GM23338 (cell line): ENCODE results near the gene EMC9. TPM values are rescaled to one million over a fixed set of nuclear protein-coding genes. Genes with fewer than 3 reads are reported as not detected.

Experiments used
- ATAC-seq: fragments of 200-7000 bp; cut with Tn5 transposase; 3 replicates; pipeline ENCODE4 v1.9.1; 2020
- DNase-seq: peaks from one replicate; pipeline ENCODE4 v3.0.0-alpha.2; 2015; ENCODE audit warnings: low spot score
- H2AFZ ChIP-seq: fragments of 200-600 bp; sonication (generic); 2 replicates; pipeline ENCODE4 v1.8.0; 2016; ENCODE audit warnings: antibody characterized with exemption, mild to moderate bottlenecking, moderate library complexity
- H3F3A ChIP-seq: fragments of 200-600 bp; sonication (generic); replicated peaks from 2 replicates; pipeline ENCODE4 v1.8.0; 2017; ENCODE audit warnings: antibody characterized with exemption, mixed run types, low read depth
- H3K27ac ChIP-seq: fragments of 200-600 bp; sonication (generic); 2 replicates; pipeline ENCODE4 v1.6.1; 2016; ENCODE audit warnings: low read depth
- H3K27me3 ChIP-seq: fragments of 200-600 bp; sonication (generic); 2 replicates; pipeline ENCODE4 v1.8.0; 2016; ENCODE audit warnings: mild to moderate bottlenecking, mixed run types, moderate library complexity; ENCODE audit not compliant: insufficient read depth
- H3K36me3 ChIP-seq: fragments of 200-600 bp; sonication (generic); 2 replicates; pipeline ENCODE4 v1.8.0; 2016; ENCODE audit warnings: mild to moderate bottlenecking; ENCODE audit not compliant: insufficient read depth
- H3K4me1 ChIP-seq: fragments of 200-600 bp; sonication (generic); 2 replicates; pipeline ENCODE4 v1.8.0; 2016; ENCODE audit warnings: mild to moderate bottlenecking, moderate library complexity; ENCODE audit not compliant: insufficient read depth
- H3K4me2 ChIP-seq: fragments of 200-600 bp; sonication (generic); 2 replicates; pipeline ENCODE4 v1.7.1; 2017; ENCODE audit warnings: mixed run types
- H3K4me3 ChIP-seq: fragments of 200-600 bp; sonication (generic); 2 replicates; pipeline ENCODE4 v1.6.1; 2016; ENCODE audit warnings: mixed run types
- H3K79me2 ChIP-seq: fragments of 200-600 bp; sonication (generic); replicated peaks from 2 replicates; pipeline ENCODE4 v1.8.0; 2017; ENCODE audit warnings: mild to moderate bottlenecking; ENCODE audit not compliant: insufficient read depth
- H3K9me2 ChIP-seq: fragments of 200-600 bp; sonication (generic); 2 replicates; pipeline ENCODE4 v1.8.0; 2017; ENCODE audit not compliant: insufficient read depth
- H4K20me1 ChIP-seq: fragments of 200-600 bp; sonication (generic); replicated peaks from 2 replicates; pipeline ENCODE4 v1.8.0; 2017; ENCODE audit warnings: mild to moderate bottlenecking; ENCODE audit not compliant: insufficient read depth
- H3K27ac Mint-ChIP-seq: 2 replicates; pipeline ENCODE4 v1.8.0; 2020; ENCODE audit warnings: inconsistent platforms, mild to moderate bottlenecking, moderate library complexity, mixed read lengths
- H3K27me3 Mint-ChIP-seq: 3 replicates; pipeline ENCODE4 v1.8.0; 2022; ENCODE audit warnings: low read depth, mild to moderate bottlenecking, moderate library complexity, mixed read lengths, inconsistent platforms; ENCODE audit not compliant: insufficient read depth, poor library complexity
- H3K36me3 Mint-ChIP-seq: 3 replicates; pipeline ENCODE4 v1.8.0; 2021; ENCODE audit warnings: low read depth, mild to moderate bottlenecking, inconsistent platforms, moderate library complexity, mixed read lengths
- H3K4me1 Mint-ChIP-seq: 3 replicates; pipeline ENCODE4 v1.8.0; 2020; ENCODE audit warnings: mild to moderate bottlenecking, inconsistent platforms, mixed read lengths
- H3K4me3 Mint-ChIP-seq: 3 replicates; pipeline ENCODE4 v1.8.0; 2021; ENCODE audit warnings: moderate library complexity, mild to moderate bottlenecking, inconsistent platforms, mixed read lengths
- H3K9me3 Mint-ChIP-seq: 3 replicates; pipeline ENCODE4 v1.8.0; 2020; ENCODE audit warnings: moderate library complexity, mild to moderate bottlenecking, inconsistent platforms, mixed read lengths
- CREB1 ChIP-seq: fragments of 250-450 bp; sonication (Bioruptor Pico); IDR thresholded peaks from 2 replicates; pipeline ENCODE4 v1.5.0; 2020; ENCODE audit warnings: low read depth, mild to moderate bottlenecking, moderate library complexity
- ETS1 ChIP-seq: IDR thresholded peaks from 2 replicates; pipeline ENCODE4 v1.6.1; 2016; ENCODE audit warnings: antibody characterized with exemption
- EZH2 ChIP-seq: fragments of 200-600 bp; sonication (generic); IDR thresholded peaks from one replicate; pipeline ENCODE4 v1.8.0; 2017; ENCODE audit warnings: antibody characterized with exemption, mild to moderate bottlenecking, low read depth; ENCODE audit not compliant: unreplicated experiment
- EZH2phosphoT487 ChIP-seq: fragments of 200-600 bp; sonication (generic); IDR thresholded peaks from one replicate; pipeline ENCODE4 v1.8.1; 2018; ENCODE audit warnings: antibody characterized with exemption; ENCODE audit not compliant: unreplicated experiment
- JUNB ChIP-seq: IDR thresholded peaks from one replicate; pipeline ENCODE4 v1.6.1; 2016; ENCODE audit warnings: antibody characterized with exemption; ENCODE audit not compliant: unreplicated experiment
- NANOG ChIP-seq: IDR thresholded peaks from 2 replicates; pipeline ENCODE4 v1.6.1; 2016; ENCODE audit warnings: antibody characterized with exemption, borderline replicate concordance
- POLR2AphosphoS5 ChIP-seq: IDR thresholded peaks from 2 replicates; pipeline ENCODE4 v1.6.1; 2016; ENCODE audit warnings: antibody characterized with exemption, low read depth
- STAT1 ChIP-seq: IDR thresholded peaks from one replicate; pipeline ENCODE4 v1.6.1; 2016; ENCODE audit warnings: antibody characterized with exemption; ENCODE audit not compliant: unreplicated experiment
- ZNF114 ChIP-seq: fragments of 250-450 bp; sonication (Bioruptor Pico); IDR thresholded peaks from 2 replicates; pipeline ENCODE4 v1.5.0; 2020; ENCODE audit warnings: mild to moderate bottlenecking, moderate library complexity
- polyA plus RNA-seq: library from polyadenylated mRNA; unstranded; fragments of >200 nt; fragmentation: Nextera tagmentation; extraction: Ambion mirVana; gene quantifications from 2 replicates; pipeline ENCODE4 v1.2.1, GENCODE V29; 2016
- total RNA-seq: library from RNA; depleted of rRNA; stranded (reverse); fragments of >200 nt; shearing (Covaris generic); gene quantifications from 2 replicates; pipeline ENCODE4 v1.2.3, GENCODE V29; 2014
- TF ChIP-seq, protein P1 (sequence below): fragments of 250-450 bp; sonication (Bioruptor Pico); IDR thresholded peaks from 2 replicates; pipeline ENCODE4 v1.5.0; 2020; ENCODE audit warnings: mild to moderate bottlenecking, moderate library complexity

Gene EMC9
- total and polyA plus RNA-seq, 2 experiments from 2014 or later = 30.0 to 64.2 TPM

DNA sequence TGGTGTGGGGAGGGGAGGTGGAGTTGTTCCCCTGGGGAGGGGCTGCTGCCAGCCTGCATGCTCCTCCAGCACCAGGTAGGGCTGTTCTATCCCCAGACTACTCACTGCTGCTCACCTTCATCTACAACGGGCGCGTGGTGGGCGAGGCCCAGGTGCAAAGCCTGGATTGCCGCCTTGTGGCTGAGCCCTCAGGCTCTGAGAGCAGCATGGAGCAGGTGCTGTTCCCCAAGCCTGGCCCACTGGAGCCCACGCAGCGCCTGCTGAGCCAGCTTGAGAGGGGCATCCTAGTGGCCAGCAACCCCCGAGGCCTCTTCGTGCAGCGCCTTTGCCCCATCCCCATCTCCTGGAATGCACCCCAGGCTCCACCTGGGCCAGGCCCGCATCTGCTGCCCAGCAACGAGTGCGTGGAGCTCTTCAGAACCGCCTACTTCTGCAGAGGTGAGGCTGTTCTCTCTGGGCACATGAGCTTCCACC, 23.2 kb upstream of the EMC9 start:
- Histone ChIP-seq H3K4me3 (no peak overlapping the region), H3K36me3 (no peaks in the 10 kb centered on the region), H3K9me2 (no peaks in the 10 kb centered on the region), H3K27ac (no peak overlapping the region), H4K20me1 (no peaks in the 10 kb centered on the region), H3K79me2 (no peaks in the 10 kb centered on the region), H3K4me1 (peaks cover 11% of the 10 kb centered on the region), H3F3A (peaks cover 12% of the 10 kb centered on the region; the same call in 1 of the 2 replicates), H2AFZ (no peak overlapping the region), H3K4me2 (no peak overlapping the region), H3K27me3 (no peaks in the 10 kb centered on the region)
- no peak for ATAC-seq
- TF ChIP-seq POLR2AphosphoS5 = no peak
- no peak for TF ChIP-seq EZH2
- no peak for TF ChIP-seq JUNB
- TF ChIP-seq, protein P1, sequence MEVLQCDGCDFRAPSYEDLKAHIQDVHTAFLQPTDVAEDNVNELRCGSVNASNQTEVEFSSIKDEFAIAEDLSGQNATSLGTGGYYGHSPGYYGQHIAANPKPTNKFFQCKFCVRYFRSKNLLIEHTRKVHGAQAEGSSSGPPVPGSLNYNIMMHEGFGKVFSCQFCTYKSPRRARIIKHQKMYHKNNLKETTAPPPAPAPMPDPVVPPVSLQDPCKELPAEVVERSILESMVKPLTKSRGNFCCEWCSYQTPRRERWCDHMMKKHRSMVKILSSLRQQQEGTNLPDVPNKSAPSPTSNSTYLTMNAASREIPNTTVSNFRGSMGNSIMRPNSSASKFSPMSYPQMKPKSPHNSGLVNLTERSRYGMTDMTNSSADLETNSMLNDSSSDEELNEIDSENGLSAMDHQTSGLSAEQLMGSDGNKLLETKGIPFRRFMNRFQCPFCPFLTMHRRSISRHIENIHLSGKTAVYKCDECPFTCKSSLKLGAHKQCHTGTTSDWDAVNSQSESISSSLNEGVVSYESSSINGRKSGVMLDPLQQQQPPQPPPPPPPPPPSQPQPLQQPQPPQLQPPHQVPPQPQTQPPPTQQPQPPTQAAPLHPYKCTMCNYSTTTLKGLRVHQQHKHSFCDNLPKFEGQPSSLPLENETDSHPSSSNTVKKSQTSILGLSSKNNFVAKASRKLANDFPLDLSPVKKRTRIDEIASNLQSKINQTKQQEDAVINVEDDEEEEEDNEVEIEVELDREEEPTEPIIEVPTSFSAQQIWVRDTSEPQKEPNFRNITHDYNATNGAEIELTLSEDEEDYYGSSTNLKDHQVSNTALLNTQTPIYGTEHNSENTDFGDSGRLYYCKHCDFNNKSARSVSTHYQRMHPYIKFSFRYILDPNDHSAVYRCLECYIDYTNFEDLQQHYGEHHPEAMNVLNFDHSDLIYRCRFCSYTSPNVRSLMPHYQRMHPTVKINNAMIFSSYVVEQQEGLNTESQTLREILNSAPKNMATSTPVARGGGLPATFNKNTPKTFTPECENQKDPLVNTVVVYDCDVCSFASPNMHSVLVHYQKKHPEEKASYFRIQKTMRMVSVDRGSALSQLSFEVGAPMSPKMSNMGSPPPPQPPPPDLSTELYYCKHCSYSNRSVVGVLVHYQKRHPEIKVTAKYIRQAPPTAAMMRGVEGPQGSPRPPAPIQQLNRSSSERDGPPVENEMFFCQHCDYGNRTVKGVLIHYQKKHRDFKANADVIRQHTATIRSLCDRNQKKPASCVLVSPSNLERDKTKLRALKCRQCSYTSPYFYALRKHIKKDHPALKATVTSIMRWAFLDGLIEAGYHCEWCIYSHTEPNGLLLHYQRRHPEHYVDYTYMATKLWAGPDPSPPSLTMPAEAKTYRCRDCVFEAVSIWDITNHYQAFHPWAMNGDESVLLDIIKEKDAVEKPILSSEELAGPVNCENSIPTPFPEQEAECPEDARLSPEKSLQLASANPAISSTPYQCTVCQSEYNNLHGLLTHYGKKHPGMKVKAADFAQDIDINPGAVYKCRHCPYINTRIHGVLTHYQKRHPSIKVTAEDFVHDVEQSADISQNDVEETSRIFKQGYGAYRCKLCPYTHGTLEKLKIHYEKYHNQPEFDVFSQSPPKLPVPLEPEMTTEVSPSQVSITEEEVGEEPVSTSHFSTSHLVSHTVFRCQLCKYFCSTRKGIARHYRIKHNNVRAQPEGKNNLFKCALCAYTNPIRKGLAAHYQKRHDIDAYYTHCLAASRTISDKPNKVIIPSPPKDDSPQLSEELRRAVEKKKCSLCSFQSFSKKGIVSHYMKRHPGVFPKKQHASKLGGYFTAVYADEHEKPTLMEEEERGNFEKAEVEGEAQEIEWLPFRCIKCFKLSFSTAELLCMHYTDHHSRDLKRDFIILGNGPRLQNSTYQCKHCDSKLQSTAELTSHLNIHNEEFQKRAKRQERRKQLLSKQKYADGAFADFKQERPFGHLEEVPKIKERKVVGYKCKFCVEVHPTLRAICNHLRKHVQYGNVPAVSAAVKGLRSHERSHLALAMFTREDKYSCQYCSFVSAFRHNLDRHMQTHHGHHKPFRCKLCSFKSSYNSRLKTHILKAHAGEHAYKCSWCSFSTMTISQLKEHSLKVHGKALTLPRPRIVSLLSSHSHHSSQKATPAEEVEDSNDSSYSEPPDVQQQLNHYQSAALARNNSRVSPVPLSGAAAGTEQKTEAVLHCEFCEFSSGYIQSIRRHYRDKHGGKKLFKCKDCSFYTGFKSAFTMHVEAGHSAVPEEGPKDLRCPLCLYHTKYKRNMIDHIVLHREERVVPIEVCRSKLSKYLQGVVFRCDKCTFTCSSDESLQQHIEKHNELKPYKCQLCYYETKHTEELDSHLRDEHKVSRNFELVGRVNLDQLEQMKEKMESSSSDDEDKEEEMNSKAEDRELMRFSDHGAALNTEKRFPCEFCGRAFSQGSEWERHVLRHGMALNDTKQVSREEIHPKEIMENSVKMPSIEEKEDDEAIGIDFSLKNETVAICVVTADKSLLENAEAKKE (CRISPR knock-in tag) = no peak
- no peak for TF ChIP-seq NANOG
- TF ChIP-seq CREB1 (CRISPR knock-in tag) = no peak
- Mint-ChIP-seq H3K4me3 (no peak overlapping the region), H3K9me3 (no peaks in the 10 kb centered on the region), H3K36me3 (peaks cover 36% of the 10 kb centered on the region), H3K27ac (no peak overlapping the region), H3K4me1 (peaks cover 9% of the 10 kb centered on the region), H3K27me3 (peaks cover 4% of the 10 kb centered on the region)
- DNase-seq = no peak

DNA sequence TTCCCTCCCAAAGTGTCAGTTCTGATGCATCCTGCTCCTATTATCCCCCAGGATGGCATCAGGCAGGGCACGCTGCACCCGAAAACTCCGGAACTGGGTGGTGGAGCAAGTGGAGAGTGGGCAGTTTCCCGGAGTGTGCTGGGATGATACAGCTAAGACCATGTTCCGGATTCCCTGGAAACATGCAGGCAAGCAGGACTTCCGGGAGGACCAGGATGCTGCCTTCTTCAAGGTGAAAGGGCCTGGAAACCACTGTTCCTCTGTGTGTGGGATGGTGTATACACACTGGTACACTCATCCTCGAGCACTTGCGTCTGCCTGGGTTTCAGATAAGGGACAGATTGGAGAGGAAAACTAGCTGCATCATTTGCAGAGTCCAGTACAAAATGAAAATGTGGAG, 20.7 kb upstream of the EMC9 start:
- Histone ChIP-seq H3K79me2 (no peaks in the 10 kb centered on the region), H3K4me2 (no peak overlapping the region), H3K4me1 (peaks cover 11% of the 10 kb centered on the region), H4K20me1 (peaks cover 3% of the 10 kb centered on the region; the same call in 1 of the 2 replicates), H3K27me3 (no peaks in the 10 kb centered on the region), H2AFZ (no peak overlapping the region), H3K4me3 (no peak overlapping the region), H3K27ac (no peak overlapping the region), H3K36me3 (0 out of 2 replicates have a peak, but pooled peaks cover 5% of the 10 kb centered on the region), H3F3A (peaks cover 12% of the 10 kb centered on the region; the same call in 1 of the 2 replicates), H3K9me2 (no peaks in the 10 kb centered on the region)
- no peak for ATAC-seq
- no peaks in the 10 kb centered on the region for H3K9me3 Mint-ChIP-seq
- peaks cover 55% of the 10 kb centered on the region for H3K36me3 Mint-ChIP-seq
- H3K27me3 Mint-ChIP-seq = peaks cover 4% of the 10 kb centered on the region
- H3K27ac Mint-ChIP-seq = no peak overlapping the region
- DNase-seq = no peak
- peak overlapping the region; percentile 69 for H3K4me3 Mint-ChIP-seq
- H3K4me1 Mint-ChIP-seq = peaks cover 9% of the 10 kb centered on the region
- TF ChIP-seq EZH2phosphoT487 = no peak
- no peak for TF ChIP-seq STAT1
- TF ChIP-seq EZH2 = no peak
- TF ChIP-seq CREB1 (CRISPR knock-in tag) = no peak
- no peak for TF ChIP-seq NANOG
- TF ChIP-seq ZNF114 (CRISPR knock-in tag) = no peak
- TF ChIP-seq ETS1 = no peak
